Effector memory CD8-positive, alpha-beta T cell (primary cell): Measurements from ENCODE around the gene ZG16.
"Not testable (repeated sequence)": the region's sequence is repeated elsewhere in the genome, so short reads cannot be mapped to it uniquely, and the experiment has no call there.

Source experiments
- ATAC-seq: fragments of 150-1000 bp; cut with Tn5 transposase; replicated peaks from 2 replicates; pipeline ENCODE4 v1.10.0; 2021; ENCODE audit warnings: mild to moderate bottlenecking, moderate library complexity
- DNase-seq, 3 experiments: peaks; one replicate each; pipeline ENCODE4 v3.0.0; 2021
- H3K27ac Mint-ChIP-seq, 2 donors: one replicate each; pipeline ENCODE4 v1.8.0; 2022; ENCODE audit warnings: mild to moderate bottlenecking in 2 of 2, mixed read lengths in 2 of 2, moderate library complexity in 2 of 2
- H3K27me3 Mint-ChIP-seq, 2 donors: one replicate each; pipeline ENCODE4 v1.8.0; 2022; ENCODE audit warnings: mixed read lengths in 2 of 2
- H3K36me3 Mint-ChIP-seq: one replicate; pipeline ENCODE4 v1.8.0; 2022; ENCODE audit warnings: mild to moderate bottlenecking, moderate library complexity, mixed read lengths; ENCODE audit not compliant: insufficient read depth
- H3K4me1 Mint-ChIP-seq, 2 donors: one replicate each; pipeline ENCODE4 v1.8.0; 2022; ENCODE audit warnings: low read depth in 2 of 2, mixed read lengths in 2 of 2
- H3K4me3 Mint-ChIP-seq, 2 donors: one replicate each; pipeline ENCODE4 v1.8.0; 2022; ENCODE audit warnings: mild to moderate bottlenecking in 2 of 2, mixed read lengths in 2 of 2, moderate library complexity in 2 of 2
- H3K9me3 Mint-ChIP-seq, 2 donors: one replicate each; pipeline ENCODE4 v1.8.0; 2022; ENCODE audit warnings: mixed read lengths in 2 of 2

The ZG16 gene

DNA sequence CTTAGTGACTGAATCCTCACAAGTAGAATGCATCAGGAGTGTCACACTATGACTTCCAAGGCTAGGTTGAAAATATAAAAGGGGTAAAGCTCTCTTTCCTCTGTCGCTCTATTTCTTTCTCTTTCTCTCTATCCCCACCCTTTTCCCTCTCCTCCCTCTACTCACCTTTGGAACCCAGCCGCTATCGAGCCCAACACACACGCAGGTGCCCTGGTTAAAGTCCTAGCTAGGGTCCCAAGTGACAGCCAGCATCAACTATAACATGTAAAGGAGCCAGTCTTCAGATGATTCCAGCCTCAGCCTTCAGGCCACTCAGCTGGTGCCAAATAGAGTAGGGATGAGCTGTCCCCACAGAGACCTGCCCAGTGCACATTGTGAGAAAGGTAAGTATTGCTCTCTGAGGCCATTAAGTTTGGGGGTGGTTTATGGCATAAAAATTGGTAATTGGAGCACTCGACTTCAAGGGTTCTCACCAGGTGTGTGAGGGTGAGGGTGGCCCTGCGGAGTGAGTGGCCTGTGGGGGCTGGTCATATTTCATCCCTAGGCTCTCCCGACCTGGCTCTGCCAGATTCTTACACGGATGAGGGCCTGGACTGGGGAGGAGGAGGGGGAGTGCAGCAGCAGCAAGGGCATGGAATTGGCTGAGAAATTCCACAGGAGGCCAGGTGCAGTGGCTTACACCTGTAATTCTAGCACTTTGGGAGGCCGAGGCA lies 17.3 kb upstream of the ZG16 start:
- ATAC-seq (no peak), DNase-seq (no peak)
- peaks cover 0 to 4% of the 10 kb centered on the region in 2 donors for H3K4me1 Mint-ChIP-seq
- no peak overlapping the region for H3K4me3 Mint-ChIP-seq
- no peaks in the 10 kb centered on the region for H3K27me3 Mint-ChIP-seq
- H3K9me3 Mint-ChIP-seq, result no peaks in the 10 kb centered on the region
- H3K36me3 Mint-ChIP-seq, result no peaks in the 10 kb centered on the region
- peak overlapping the region; percentile 15 to 76 for H3K27ac Mint-ChIP-seq

DNA sequence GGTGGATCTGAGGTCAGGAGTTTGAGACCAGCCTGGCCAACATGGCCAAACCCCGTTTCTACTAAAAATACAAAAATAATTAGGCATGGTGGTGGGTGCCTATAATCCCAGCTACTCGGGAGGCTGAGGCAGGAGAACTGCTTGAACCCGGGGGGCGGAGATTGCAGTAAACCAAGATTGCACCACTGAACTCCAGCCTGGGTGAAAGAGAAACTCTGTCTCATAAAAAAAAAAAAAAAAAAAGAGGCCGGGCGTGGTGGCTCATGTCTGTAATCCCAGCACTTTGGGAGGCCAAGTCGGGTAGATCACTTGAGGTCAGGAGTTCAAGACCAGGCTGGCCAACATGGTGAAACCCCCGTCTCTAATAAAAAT lies 16.8 kb upstream of the ZG16 start:
- peak overlapping the region in 1 of 2 donors; percentile 76 for H3K27ac Mint-ChIP-seq
- not testable (repeated sequence) for H3K4me3 Mint-ChIP-seq, H3K27me3 Mint-ChIP-seq, ATAC-seq, H3K9me3 Mint-ChIP-seq, H3K36me3 Mint-ChIP-seq, H3K4me1 Mint-ChIP-seq, DNase-seq

DNA sequence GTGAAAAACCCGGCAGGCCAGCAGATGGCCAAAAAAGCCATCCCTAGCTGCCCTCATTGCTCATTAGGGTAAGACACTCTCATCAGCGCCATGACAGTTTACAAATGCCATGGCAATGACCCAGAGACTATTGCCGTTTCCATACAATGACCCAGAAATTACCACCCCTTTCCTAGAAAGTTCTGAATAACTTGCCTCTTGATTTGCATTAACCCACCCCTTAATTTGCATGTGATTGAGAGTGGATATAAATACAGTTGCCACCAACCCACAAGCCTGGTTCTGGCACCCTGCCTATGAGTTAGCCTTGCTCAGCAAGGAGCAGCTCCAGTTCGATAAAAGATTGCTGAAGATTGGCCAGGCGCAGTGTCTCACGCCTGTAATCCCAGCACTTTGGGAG lies 16.2 kb upstream of the ZG16 start:
- no peaks in the 10 kb centered on the region for H3K9me3 Mint-ChIP-seq
- H3K4me1 Mint-ChIP-seq, result peaks cover 0 to 4% of the 10 kb centered on the region in 2 donors
- no peak for ATAC-seq
- H3K27ac Mint-ChIP-seq, result no peak overlapping the region
- no peak for DNase-seq
- H3K36me3 Mint-ChIP-seq, result no peaks in the 10 kb centered on the region
- no peaks in the 10 kb centered on the region for H3K27me3 Mint-ChIP-seq
- H3K4me3 Mint-ChIP-seq, result no peak overlapping the region

DNA sequence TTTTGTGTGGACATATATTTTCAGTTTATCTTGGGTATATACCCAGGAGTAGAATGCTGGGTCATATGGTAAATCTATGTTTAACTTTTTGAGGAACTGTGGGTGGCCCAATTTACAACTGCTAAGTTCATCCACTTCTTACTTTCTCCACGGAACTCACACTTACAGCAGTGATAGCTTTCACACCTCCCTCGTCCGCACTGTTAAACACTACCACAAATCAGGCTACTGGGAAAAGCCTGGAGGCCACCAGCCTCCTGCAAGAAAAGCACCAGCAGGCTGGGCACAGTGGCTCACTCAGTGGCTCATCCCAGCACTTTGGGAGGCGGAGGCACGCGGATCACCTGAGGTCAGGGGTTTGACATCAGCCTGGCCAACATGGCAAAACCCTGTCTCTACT lies 14.7 kb upstream of the ZG16 start:
- peaks cover 0 to 4% of the 10 kb centered on the region in 2 donors for H3K4me1 Mint-ChIP-seq
- H3K36me3 Mint-ChIP-seq, result no peaks in the 10 kb centered on the region
- no peaks in the 10 kb centered on the region for H3K27me3 Mint-ChIP-seq
- H3K27ac Mint-ChIP-seq, result no peak overlapping the region
- H3K9me3 Mint-ChIP-seq, result no peaks in the 10 kb centered on the region
- ATAC-seq, result no peak
- H3K4me3 Mint-ChIP-seq, result no peak overlapping the region
- DNase-seq, result no peak

DNA sequence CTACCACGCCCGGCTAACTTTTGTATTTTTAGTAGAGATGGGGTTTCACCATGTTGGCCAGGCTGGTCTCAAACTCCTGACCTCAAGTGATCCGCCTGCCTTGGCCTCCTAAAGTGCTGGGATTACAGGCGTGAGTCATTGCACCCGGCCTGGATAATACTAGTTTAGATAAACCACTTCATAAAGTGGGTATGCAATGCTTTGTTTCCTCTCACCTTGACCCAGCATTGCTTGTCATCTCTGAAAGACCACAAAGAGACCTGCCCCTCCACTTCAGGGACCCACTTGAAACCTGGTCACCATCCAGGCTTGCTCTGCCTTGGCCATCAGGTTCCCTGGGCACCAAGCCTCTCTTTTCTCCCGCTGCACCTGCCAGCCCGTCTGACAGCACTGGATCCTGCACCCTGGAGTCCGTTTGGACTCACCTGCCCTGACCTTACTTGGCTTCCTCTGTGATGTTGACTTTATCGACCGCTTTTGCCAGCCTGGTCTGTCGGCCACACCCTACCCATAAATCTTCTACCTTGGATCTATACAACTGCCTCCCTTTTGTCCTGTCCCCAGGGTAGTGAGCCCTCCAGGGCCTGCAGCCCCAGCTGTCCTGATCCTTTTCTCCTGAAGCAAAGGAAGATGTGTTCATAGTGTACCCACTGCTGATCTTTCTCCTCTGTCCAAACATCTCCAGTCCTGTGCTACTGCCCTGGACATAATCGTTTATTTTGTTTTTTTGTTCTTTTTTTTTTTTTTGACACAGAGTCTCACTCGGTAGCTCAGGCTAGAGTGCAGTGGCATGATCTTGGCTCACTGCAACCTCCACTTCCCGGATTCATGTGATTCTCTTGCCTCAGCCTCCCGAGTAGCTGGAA lies 12.7 kb upstream of the ZG16 start:
- no peaks in the 10 kb centered on the region for H3K9me3 Mint-ChIP-seq
- H3K27ac Mint-ChIP-seq, result no peak overlapping the region
- H3K4me1 Mint-ChIP-seq, result peaks cover 0 to 3% of the 10 kb centered on the region in 2 donors
- no peaks in the 10 kb centered on the region for H3K36me3 Mint-ChIP-seq
- no peak for DNase-seq
- no peaks in the 10 kb centered on the region for H3K27me3 Mint-ChIP-seq
- ATAC-seq, result no peak
- H3K4me3 Mint-ChIP-seq, result no peak overlapping the region

DNA sequence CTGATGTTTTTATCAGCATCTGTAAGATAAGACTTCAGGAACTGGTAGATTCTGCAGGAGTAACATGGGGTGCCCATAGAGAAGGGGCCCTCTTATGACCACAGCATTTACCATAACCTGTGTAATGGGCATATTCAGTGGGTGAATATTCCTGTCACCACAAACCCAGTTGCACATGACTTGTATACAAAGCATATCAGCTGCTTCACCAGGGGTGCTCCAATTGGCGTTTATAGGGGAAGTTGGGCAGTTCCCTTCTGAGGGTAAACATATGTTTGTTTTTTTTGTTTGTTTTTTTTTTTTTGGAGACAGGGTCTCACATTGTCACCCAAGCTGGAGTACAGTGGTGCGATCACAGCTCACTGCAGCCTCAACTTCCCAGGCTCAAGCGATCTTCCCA lies 11.5 kb upstream of the ZG16 start:
- no peaks in the 10 kb centered on the region for H3K9me3 Mint-ChIP-seq
- H3K36me3 Mint-ChIP-seq, result no peaks in the 10 kb centered on the region
- DNase-seq, result no peak
- no peaks in the 10 kb centered on the region for H3K27me3 Mint-ChIP-seq
- peaks cover 0 to 3% of the 10 kb centered on the region in 2 donors for H3K4me1 Mint-ChIP-seq
- no peak overlapping the region for H3K4me3 Mint-ChIP-seq
- no peak for ATAC-seq
- no peak overlapping the region for H3K27ac Mint-ChIP-seq

DNA sequence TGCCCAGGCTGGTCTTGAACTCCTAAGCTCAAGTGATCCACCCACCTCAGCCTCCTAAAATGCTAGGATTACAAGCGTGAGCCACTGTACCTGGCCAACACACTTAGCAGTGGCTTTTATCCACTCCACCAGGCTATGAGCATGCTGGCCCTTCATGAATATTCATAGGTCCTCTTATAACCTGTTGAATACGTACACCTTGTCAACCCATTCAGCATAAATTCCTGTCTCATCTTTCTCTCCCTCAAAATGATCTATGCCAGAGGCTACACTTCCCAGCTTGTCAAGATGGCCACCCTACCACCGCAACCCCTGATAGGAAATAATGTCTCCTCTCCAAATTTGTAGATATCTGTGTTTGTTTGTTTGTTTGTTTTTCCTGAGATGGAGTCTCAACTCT lies 11.0 kb upstream of the ZG16 start:
- H3K36me3 Mint-ChIP-seq, result no peaks in the 10 kb centered on the region
- H3K4me1 Mint-ChIP-seq, result peaks cover 0 to 3% of the 10 kb centered on the region in 2 donors
- no peak for DNase-seq
- ATAC-seq, result no peak
- no peaks in the 10 kb centered on the region for H3K27me3 Mint-ChIP-seq
- H3K27ac Mint-ChIP-seq, result no peak overlapping the region
- H3K9me3 Mint-ChIP-seq, result no peaks in the 10 kb centered on the region
- H3K4me3 Mint-ChIP-seq, result no peak overlapping the region

DNA sequence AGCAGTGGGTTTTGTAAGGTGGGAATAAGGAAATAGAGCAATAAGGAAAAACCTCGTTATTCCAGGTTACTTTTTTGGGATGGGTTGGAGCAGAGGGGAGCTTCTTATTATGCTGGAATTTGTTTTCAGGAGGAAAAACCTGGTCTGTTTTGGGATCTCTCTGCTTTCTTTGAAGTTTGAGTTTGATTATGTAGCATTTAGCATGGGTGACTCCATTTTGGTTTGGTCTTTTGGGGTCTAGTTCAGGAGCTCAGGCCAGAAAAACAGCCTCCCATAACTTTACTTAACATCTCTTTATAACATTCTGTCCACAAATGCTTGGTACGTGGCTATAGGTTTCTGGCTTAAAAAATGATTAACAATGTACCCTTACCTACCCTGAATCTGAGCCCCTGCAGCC lies 8.5 kb upstream of the ZG16 start:
- Mint-ChIP-seq H3K9me3 (no peaks in the 10 kb centered on the region), H3K4me3 (no peak overlapping the region), H3K4me1 (peaks cover 0 to 3% of the 10 kb centered on the region in 2 donors), H3K27me3 (no peaks in the 10 kb centered on the region), H3K27ac (no peak overlapping the region), H3K36me3 (no peaks in the 10 kb centered on the region)
- ATAC-seq (no peak), DNase-seq (no peak)

GRCh38 chr16:29770250-29770929 lies 7.7 kb upstream of the ZG16 start:
- ATAC-seq (no peak), DNase-seq (no peak)
- no peaks in the 10 kb centered on the region for H3K27me3 Mint-ChIP-seq
- H3K27ac Mint-ChIP-seq, result no peak overlapping the region
- no peak overlapping the region for H3K4me3 Mint-ChIP-seq
- no peaks in the 10 kb centered on the region for H3K36me3 Mint-ChIP-seq
- H3K9me3 Mint-ChIP-seq, result no peaks in the 10 kb centered on the region
- H3K4me1 Mint-ChIP-seq, result peaks cover 0 to 4% of the 10 kb centered on the region in 2 donors

DNA sequence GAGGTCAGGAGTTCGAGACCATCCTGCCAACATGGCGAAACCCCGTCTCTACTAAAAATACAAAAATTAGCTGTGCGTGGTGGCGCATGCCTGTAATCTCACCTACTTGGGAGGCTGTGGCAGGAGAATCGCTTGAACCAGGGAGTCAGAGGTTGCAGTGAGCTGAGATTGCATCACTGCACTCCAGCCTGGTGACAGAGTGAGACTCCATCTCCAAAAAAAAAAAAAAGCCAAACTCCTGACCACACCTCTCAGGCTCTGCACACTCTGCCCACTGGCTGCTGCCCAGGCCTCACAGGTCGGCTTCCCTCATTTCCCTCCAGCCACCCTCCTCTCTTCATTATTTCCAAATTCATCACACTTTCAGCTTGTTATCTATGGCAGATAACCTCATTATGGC lies 5.7 kb upstream of the ZG16 start:
- not testable (repeated sequence) for H3K27ac Mint-ChIP-seq, H3K27me3 Mint-ChIP-seq, H3K36me3 Mint-ChIP-seq, ATAC-seq, H3K4me1 Mint-ChIP-seq, H3K9me3 Mint-ChIP-seq, DNase-seq, H3K4me3 Mint-ChIP-seq

GRCh38 chr16:29774730-29775129 lies 3.3 kb upstream of the ZG16 start:
- Mint-ChIP-seq H3K4me1 (peaks cover 0 to 6% of the 10 kb centered on the region in 2 donors), H3K4me3 (no peak overlapping the region), H3K36me3 (no peaks in the 10 kb centered on the region), H3K27me3 (no peaks in the 10 kb centered on the region), H3K9me3 (no peaks in the 10 kb centered on the region), H3K27ac (no peak overlapping the region)
- no peak for ATAC-seq
- no peak for DNase-seq

DNA sequence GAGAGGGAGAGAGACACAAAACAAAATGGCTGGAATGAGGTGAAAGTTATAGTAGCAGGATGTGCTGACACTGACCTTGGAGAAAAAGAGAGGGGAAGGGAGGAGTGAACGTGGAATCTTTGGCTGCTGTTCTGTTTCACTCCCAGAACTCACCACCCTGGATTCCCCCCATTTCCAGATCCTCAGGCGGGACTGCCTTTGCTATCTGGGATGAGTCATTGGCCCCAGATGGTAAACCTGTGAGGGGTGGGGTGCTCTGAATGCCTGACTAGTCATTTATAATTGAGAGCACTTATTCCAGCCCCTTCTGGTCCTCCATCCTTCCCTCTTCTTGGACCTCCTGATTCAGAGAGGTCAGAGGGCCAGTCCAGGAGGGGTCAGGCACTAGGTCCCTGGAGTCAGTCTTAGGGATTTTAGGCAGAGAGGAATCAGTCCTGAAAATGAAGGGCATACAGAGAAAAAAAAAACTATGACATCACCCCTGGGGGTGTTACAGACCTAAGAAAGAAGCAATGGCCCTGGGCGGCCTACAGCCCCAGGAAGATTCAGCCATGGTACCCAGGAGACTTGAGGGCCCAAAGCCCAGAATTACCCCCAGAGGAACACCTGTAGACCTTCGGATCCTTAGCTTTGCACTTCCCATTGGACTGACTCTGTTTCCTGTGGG lies 2.2 kb upstream of the ZG16 start:
- ATAC-seq (no peak), DNase-seq (no peak)
- Mint-ChIP-seq H3K36me3 (no peaks in the 10 kb centered on the region), H3K27ac (peak overlapping the region in 1 of 2 donors; percentile 13), H3K27me3 (no peaks in the 10 kb centered on the region), H3K4me1 (peaks cover 0 to 6% of the 10 kb centered on the region in 2 donors), H3K9me3 (no peaks in the 10 kb centered on the region), H3K4me3 (no peak overlapping the region)

- Mint-ChIP-seq H3K36me3 (no peaks in the 10 kb centered on the region), H3K4me1 (peaks cover 0 to 8% of the 10 kb centered on the region in 2 donors), H3K4me3 (no peak overlapping the region), H3K27ac (no peak overlapping the region), H3K27me3 (no peaks in the 10 kb centered on the region), H3K9me3 (no peaks in the 10 kb centered on the region)
- ATAC-seq (no peak), DNase-seq (no peak)
Measured at GRCh38 chr16:29779474-29779873, 1.4 kb downstream of the ZG16 start.
